CD4-positive, alpha-beta memory T cell (primary cell): Measurements from ENCODE around the gene ZNF154. TPM values are rescaled to one million over a fixed set of nuclear protein-coding genes. Genes with fewer than 3 reads are reported as not detected.

Source experiments
- CTCF ChIA-PET: fragments of 350-600 bp; sonication (Branson Sonifier 250); formaldehyde crosslinking; loops from one replicate; lab custom pipeline; 2021; ENCODE audit warnings: inconsistent platforms; ENCODE audit not compliant: partially characterized antibody; lab: Charles Lee
- POLR2A ChIA-PET: fragments of 350-600 bp; sonication (Branson Sonifier 250); formaldehyde crosslinking; loops from one replicate; lab custom pipeline; 2021; ENCODE audit not compliant: partially characterized antibody; lab: Charles Lee
- DNase-seq, 5 donors: peaks; one replicate each; pipeline versions ENCODE4 v3.0.0 to v3.0.0-alpha.2; 2020 to 2022; ENCODE audit warnings: mixed read lengths in 1 of 5
- H3K27ac ChIP-seq: one replicate; pipeline ENCODE4 v1.7.0; 2013; ENCODE audit warnings: low read depth, low read length
- H3K27me3 ChIP-seq: 2 replicates; pipeline ENCODE4 v1.7.0; 2013; ENCODE audit warnings: mild to moderate bottlenecking, low read length, moderate library complexity; ENCODE audit not compliant: insufficient read depth
- H3K36me3 ChIP-seq: 2 replicates; pipeline ENCODE4 v1.7.0; 2013; ENCODE audit warnings: mild to moderate bottlenecking, low read length, moderate library complexity; ENCODE audit not compliant: insufficient read depth
- H3K4me1 ChIP-seq: 2 replicates; pipeline ENCODE4 v1.7.0; 2013; ENCODE audit warnings: mild to moderate bottlenecking, low read length, moderate library complexity; ENCODE audit not compliant: insufficient read depth
- H3K4me3 ChIP-seq, 2 donors: one replicate each; pipeline ENCODE4 v1.7.0; 2013; ENCODE audit warnings: low read length in 2 of 2, mild to moderate bottlenecking in 1 of 2
- H3K9me3 ChIP-seq, 2 donors: one replicate each; pipeline ENCODE4 v1.7.0; 2013; ENCODE audit warnings: low read length in 2 of 2, control low read depth in 1 of 2; ENCODE audit not compliant: control insufficient read depth in 1 of 2
- H3K27ac Mint-ChIP-seq, 7 donors: one replicate each; pipeline ENCODE4 v1.8.0; 2020 to 2021; ENCODE audit warnings: mixed read lengths in 7 of 7, mild to moderate bottlenecking in 6 of 7, inconsistent platforms in 3 of 7, moderate library complexity in 3 of 7
- H3K27me3 Mint-ChIP-seq, 2 donors: one replicate each; pipeline ENCODE4 v1.8.0; 2020 to 2021; ENCODE audit warnings: mixed read lengths in 2 of 2
- H3K36me3 Mint-ChIP-seq, 2 donors: one replicate each; pipeline ENCODE4 v1.8.0; 2020 to 2021; ENCODE audit warnings: mixed read lengths in 2 of 2, inconsistent platforms in 1 of 2, mild to moderate bottlenecking in 1 of 2
- H3K4me1 Mint-ChIP-seq, 4 donors: one replicate each; pipeline ENCODE4 v1.8.0; 2020 to 2021; ENCODE audit warnings: mixed read lengths in 4 of 4, mild to moderate bottlenecking in 1 of 4
- H3K4me3 Mint-ChIP-seq, 8 donors: one replicate each; pipeline ENCODE4 v1.8.0; 2020 to 2021; ENCODE audit warnings: mixed read lengths in 8 of 8, mild to moderate bottlenecking in 7 of 8, moderate library complexity in 6 of 8, inconsistent platforms in 3 of 8
- H3K9me3 Mint-ChIP-seq, 8 donors: one replicate each; pipeline ENCODE4 v1.8.0; 2020 to 2021; ENCODE audit warnings: mixed read lengths in 8 of 8, mild to moderate bottlenecking in 5 of 8, inconsistent platforms in 3 of 8, moderate library complexity in 1 of 8
- intact Hi-C: fragments of 100-400 bp; cut with micrococcal nuclease; formaldehyde crosslinking; loops from one replicate; pipeline ENCODE4 v1.15.1; 2023
- polyA plus RNA-seq, 2 donors: library from polyadenylated mRNA; unstranded; fragments of 300-500 nt; fragmentation: Illumina TruSeq; gene quantifications; one replicate each; pipeline ENCODE4 v1.2.3, GENCODE V29; 2021
- total RNA-seq, 2 experiments: library from RNA; stranded (reverse); gene quantifications; one replicate each; pipeline ENCODE4 v1.2.3, GENCODE V29; 2021

ZNF154 gene
- total and polyA plus RNA-seq, 4 experiments from 2014 or later = 2.4 to 7.2 (median 6.7) TPM; not detected in 1

DNA sequence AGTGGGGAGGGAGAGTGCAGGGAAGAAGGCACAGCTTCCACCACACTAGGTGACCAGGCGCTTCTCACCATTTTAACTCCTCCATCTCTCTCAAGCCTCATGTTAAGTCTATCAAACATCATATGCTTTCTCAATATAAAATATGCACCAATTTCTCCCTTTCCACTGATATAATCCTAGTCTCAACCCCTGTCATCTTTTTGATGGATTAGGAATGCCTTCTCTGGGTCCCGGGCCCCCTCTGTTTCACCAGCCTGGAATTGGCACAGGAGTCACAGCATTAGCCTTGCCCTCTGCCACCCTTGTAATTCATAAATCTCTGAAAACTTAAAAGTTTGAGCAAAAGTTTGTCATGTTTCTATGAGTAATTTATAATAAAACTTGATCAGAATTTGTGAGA, 40.4 kb downstream of the ZNF154 start, which contains the start of gene ZSCAN4:
Gene ZSCAN4, plus strand, starts transcription at position 301 of the 400 bp plus-strand sequence. CDS start 7,211 bp downstream, outside the sequence.
- H3K27me3 ChIP-seq = no peaks in the 10 kb centered on the region
- peaks cover 0 to 5% (median under 1%) of the 10 kb centered on the region in 4 donors for H3K4me1 Mint-ChIP-seq
- CTCF ChIA-PET = no interaction called here
- DNase-seq = no peak
- H3K9me3 Mint-ChIP-seq = peaks cover 0 to 28% (median 4%) of the 10 kb centered on the region in 8 donors
- peaks cover 18% of the 10 kb centered on the region in 2 donors for H3K27me3 Mint-ChIP-seq
- H3K27ac Mint-ChIP-seq = peak within 1 kb of the TSS in 1 of 7 donors; percentile 66
- peaks cover 12% of the 10 kb centered on the region for H3K4me1 ChIP-seq
- POLR2A ChIA-PET = no interaction called here
- no peaks in the 10 kb centered on the region for H3K36me3 ChIP-seq
- no peak within 1 kb of the TSS for H3K27ac ChIP-seq
- H3K4me3 ChIP-seq = no peak within 1 kb of the TSS
- peak within 1 kb of the TSS in 1 of 8 donors; percentile 15 for H3K4me3 Mint-ChIP-seq
- peaks cover 0 to 3% of the 10 kb centered on the region in 2 donors for H3K36me3 Mint-ChIP-seq
- no peaks in the 10 kb centered on the region for H3K9me3 ChIP-seq
- intact Hi-C loops = no loop called here

DNA sequence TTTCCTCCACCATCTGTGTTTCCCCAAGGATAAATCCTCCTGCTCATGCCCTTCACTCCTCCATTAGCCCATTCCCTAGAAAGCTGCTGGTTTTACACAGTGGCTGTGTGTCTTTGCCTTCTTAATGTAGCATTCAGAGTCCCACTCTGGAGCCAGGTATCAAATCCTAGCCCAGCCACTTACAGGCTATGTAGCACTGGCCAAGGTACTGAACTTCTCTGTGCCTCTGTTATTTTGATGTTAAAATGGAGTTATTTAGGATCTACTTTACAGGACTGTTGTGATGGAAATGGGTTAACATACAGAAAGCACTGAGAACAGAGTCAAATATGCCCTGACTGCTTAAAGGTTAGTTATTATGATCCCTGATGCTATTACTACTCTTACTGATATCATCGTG, 41.8 kb downstream of the ZNF154 start:
- Mint-ChIP-seq H3K27me3 (peaks cover 18% of the 10 kb centered on the region in 2 donors), H3K27ac (no peak overlapping the region), H3K36me3 (peaks cover 0 to under 1% of the 10 kb centered on the region in 2 donors), H3K9me3 (peaks cover 0 to 23% (median 4%) of the 10 kb centered on the region in 8 donors), H3K4me3 (no peak overlapping the region), H3K4me1 (peaks cover 0 to 5% (median under 1%) of the 10 kb centered on the region in 4 donors)
- no peaks in the 10 kb centered on the region for H3K9me3 ChIP-seq
- H3K4me1 ChIP-seq = peaks cover 12% of the 10 kb centered on the region
- intact Hi-C loops = no loop called here
- no peak for DNase-seq
- H3K36me3 ChIP-seq = no peaks in the 10 kb centered on the region
- H3K27me3 ChIP-seq = peaks cover 3% of the 10 kb centered on the region
- H3K27ac ChIP-seq = no peak overlapping the region
- POLR2A ChIA-PET = no interaction called here
- CTCF ChIA-PET = no interaction called here
- no peak overlapping the region for H3K4me3 ChIP-seq

DNA sequence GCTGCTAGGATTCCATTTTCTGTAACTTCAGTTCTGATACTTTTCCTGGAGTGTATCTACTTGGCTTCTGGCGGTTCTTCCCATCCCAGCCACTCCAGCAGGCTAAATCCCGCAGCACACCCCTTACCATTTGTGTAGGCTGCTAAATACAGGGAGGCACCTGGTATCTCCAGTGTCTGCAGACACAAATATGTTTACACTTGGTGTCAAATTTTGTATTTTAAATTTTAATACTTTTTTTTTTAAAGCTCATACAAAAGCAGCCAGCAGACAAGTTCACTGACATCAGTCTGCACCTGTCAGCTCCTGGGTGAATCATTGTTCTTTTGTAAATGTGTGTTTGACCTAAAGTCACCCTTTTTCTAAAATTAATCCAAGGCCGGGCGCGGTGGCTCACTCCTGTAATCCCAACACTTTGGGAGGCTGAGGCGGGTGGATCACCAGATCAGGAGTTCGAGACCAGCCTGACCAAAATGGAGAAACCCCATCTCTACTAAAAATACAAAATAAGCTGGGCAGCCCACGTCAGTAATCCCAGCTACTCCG, 43.7 kb downstream of the ZNF154 start:
- Mint-ChIP-seq H3K27ac (no peak overlapping the region), H3K36me3 (no peaks in the 10 kb centered on the region), H3K27me3 (peaks cover 19 to 22% of the 10 kb centered on the region in 2 donors), H3K4me1 (peaks cover 0 to 5% (median under 1%) of the 10 kb centered on the region in 4 donors), H3K9me3 (peaks cover 0 to 18% (median 4%) of the 10 kb centered on the region in 8 donors), H3K4me3 (peak overlapping the region in 5 of 8 donors; percentile 20 to 76 (median 50))
- Histone ChIP-seq H3K36me3 (no peaks in the 10 kb centered on the region), H3K4me1 (peaks cover 12% of the 10 kb centered on the region), H3K27me3 (peaks cover 3% of the 10 kb centered on the region), H3K9me3 (no peaks in the 10 kb centered on the region), H3K27ac (no peak overlapping the region), H3K4me3 (no peak overlapping the region)
- DNase-seq = no peak
- ChIA-PET POLR2A (interaction anchor here (1.0 to 1.4 kb wide), 2 partner anchors 10 to 16 kb away, joined by 3 to 4 read pairs; partner anchors contain the start of gene ZNF551), CTCF (no interaction called here)
- intact Hi-C loops = no loop called here

DNA sequence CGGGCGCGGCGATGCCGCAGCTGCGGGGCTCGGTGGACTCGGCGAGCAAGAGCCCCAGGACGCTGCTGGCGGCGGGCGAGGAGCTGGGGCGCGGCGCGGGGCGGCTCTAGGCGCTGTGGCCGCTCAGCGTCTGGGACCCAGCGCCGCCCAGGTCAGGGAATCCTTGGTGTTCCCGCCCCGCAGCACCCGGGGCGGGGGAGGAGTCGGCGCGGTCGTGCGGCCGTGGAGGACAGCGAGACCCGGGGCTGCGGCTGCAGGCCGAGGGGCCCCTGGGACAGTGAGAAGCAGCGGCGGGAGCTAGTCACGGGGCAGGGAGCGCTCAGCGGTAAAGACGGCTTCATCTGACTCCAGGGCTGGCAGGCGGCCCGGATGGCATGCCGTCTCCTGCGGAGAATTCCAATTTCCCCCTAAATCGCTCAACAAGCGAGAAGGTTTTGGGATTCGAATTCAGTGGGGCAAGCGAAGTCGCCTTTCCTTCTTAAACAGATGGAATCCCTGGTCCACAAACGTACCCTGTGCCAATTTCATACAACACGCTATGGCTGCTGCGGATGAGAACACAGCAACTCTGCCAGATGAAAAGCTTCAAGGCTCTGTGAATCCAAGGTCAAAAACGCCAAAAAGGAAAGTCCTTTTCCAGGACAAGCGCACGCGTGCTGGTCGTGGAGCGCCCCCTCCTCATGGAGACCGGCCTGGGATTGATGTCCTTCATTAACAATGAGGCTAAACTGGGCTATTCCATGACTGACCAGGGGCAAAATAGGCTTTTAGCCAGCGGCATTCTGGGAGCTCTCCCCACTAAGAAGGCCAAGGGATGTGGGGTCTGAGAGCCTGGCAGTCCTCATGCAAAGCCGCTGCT, 44.5 kb downstream of the ZNF154 start:
- H3K9me3 Mint-ChIP-seq = peaks cover 0 to 18% (median 6%) of the 10 kb centered on the region in 8 donors
- H3K27me3 Mint-ChIP-seq = peaks cover 23 to 25% of the 10 kb centered on the region in 2 donors
- peak in 3 of 5 donors; percentile 6 to 10 (median 8) for DNase-seq
- ChIA-PET POLR2A (interaction anchor here (0.6 to 1.5 kb wide), 4 partner anchors 9 to 31 kb away, joined by 3 to 4 read pairs (median 3); partner anchors contain the start of genes ZNF211 and ZNF551), CTCF (no interaction called here)
- H3K27ac Mint-ChIP-seq = no peak overlapping the region
- Histone ChIP-seq H3K9me3 (no peaks in the 10 kb centered on the region), H3K27ac (no peak overlapping the region), H3K36me3 (no peaks in the 10 kb centered on the region), H3K4me3 (no peak overlapping the region), H3K4me1 (peaks cover 12% of the 10 kb centered on the region), H3K27me3 (peaks cover 3% of the 10 kb centered on the region)
- peak overlapping the region; percentile 47 to 76 (median 69) for H3K4me3 Mint-ChIP-seq
- intact Hi-C loops = no loop called here
- no peaks in the 10 kb centered on the region for H3K36me3 Mint-ChIP-seq
- peaks cover 0 to 5% (median under 1%) of the 10 kb centered on the region in 4 donors for H3K4me1 Mint-ChIP-seq

DNA sequence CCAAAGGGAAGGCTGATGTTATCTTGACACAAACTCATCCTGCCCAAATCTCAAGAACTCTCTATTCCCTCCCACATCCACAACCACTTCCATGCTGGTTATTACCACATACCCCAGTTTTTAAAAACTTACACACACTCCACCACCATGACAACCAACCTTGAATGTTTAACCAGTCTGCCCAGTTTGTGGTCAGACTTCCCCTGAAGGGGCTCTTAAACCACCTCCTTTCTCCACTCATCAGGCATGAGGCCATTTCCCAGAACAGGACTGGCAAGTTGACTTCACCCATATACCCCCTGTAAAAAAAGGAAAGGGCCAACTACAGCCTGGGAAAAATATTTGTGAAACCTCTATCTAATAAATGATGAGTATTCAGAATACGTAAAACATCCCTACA, 52.7 kb downstream of the ZNF154 start:
- H3K9me3 Mint-ChIP-seq = peaks cover 15 to 66% (median 49%) of the 10 kb centered on the region in 8 donors

DNA sequence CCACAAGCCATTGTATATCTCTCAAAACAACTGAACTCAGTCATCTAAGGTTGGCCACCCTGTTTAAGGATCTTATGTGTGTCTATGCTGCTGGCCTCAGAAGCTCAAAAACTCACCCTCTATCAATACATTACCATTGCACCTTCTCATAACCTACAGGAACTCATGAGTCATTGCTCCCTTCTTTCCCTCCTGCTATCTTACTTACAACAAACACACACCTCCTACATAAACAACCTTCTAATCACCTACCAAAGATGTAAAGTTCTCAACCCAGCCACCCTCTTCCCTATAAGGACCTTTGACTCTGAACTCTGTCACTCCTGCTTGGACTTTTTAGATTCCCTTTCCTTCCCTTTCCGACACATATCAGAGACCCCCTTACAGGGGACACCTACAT, 53.6 kb downstream of the ZNF154 start:
- Mint-ChIP-seq H3K4me1 (peaks cover 5 to 11% (median 8%) of the 10 kb centered on the region in 4 donors), H3K27me3 (peaks cover 18 to 29% of the 10 kb centered on the region in 2 donors), H3K9me3 (peaks cover 16 to 65% (median 53%) of the 10 kb centered on the region in 8 donors), H3K36me3 (peaks cover 16 to 25% of the 10 kb centered on the region in 2 donors), H3K4me3 (no peak overlapping the region), H3K27ac (peak overlapping the region in 1 of 7 donors; percentile 6)
- Histone ChIP-seq H3K4me3 (no peak overlapping the region), H3K27ac (no peak overlapping the region), H3K4me1 (no peaks in the 10 kb centered on the region), H3K36me3 (no peaks in the 10 kb centered on the region), H3K27me3 (no peaks in the 10 kb centered on the region), H3K9me3 (no peaks in the 10 kb centered on the region)
- intact Hi-C loops = no loop called here
- no peak for DNase-seq
- ChIA-PET POLR2A (interaction anchor here (0.6 kb wide), 1 partner anchor 9 kb away, joined by 3 read pairs; no protein-coding TSS in a partner anchor), CTCF (no interaction called here)

More for the DNA sequence above, 52.7 kb downstream of the ZNF154 start:
- ChIA-PET POLR2A (no interaction called here), CTCF (no interaction called here)
- intact Hi-C loops = no loop called here
- Histone ChIP-seq H3K36me3 (no peaks in the 10 kb centered on the region), H3K27me3 (no peaks in the 10 kb centered on the region), H3K9me3 (no peaks in the 10 kb centered on the region), H3K4me3 (no peak overlapping the region), H3K27ac (no peak overlapping the region), H3K4me1 (no peaks in the 10 kb centered on the region)
- H3K27me3 Mint-ChIP-seq = peaks cover 21 to 36% of the 10 kb centered on the region in 2 donors
- H3K36me3 Mint-ChIP-seq = peaks cover 15 to 23% of the 10 kb centered on the region in 2 donors
- H3K4me3 Mint-ChIP-seq = no peak overlapping the region
- peaks cover 3 to 8% (median 6%) of the 10 kb centered on the region in 4 donors for H3K4me1 Mint-ChIP-seq
- DNase-seq = no peak
- H3K27ac Mint-ChIP-seq = no peak overlapping the region

DNA sequence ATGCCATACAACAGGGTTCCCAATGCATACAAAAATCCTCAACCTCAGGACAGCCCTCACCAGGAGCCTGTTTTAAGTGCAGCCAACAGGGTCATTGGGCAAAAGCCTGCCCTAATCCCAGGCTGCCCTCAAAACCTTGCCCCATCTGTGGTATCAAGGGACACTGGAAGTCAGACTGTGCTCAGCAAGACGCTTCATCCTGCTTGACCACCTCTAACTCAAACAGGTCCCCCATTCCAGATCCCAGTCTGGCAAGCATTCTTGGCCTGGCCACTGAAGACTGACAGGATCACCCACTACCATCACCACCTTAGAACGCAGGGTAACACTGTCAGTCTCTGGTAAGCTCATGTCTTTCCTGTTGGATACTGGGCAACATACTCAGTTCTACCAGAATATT, 55.3 kb downstream of the ZNF154 start:
- Mint-ChIP-seq H3K27me3 (peaks cover 14 to 22% of the 10 kb centered on the region in 2 donors), H3K4me3 (no peak overlapping the region), H3K9me3 (peaks cover 18 to 74% (median 59%) of the 10 kb centered on the region in 8 donors), H3K27ac (no peak overlapping the region), H3K36me3 (peaks cover 16 to 28% of the 10 kb centered on the region in 2 donors), H3K4me1 (peaks cover 5 to 11% (median 8%) of the 10 kb centered on the region in 4 donors)
- CTCF ChIA-PET = no interaction called here
- no peaks in the 10 kb centered on the region for H3K9me3 ChIP-seq
- no peak for DNase-seq
- no peaks in the 10 kb centered on the region for H3K36me3 ChIP-seq
- no peaks in the 10 kb centered on the region for H3K4me1 ChIP-seq
- H3K27me3 ChIP-seq = no peaks in the 10 kb centered on the region
- no peak overlapping the region for H3K4me3 ChIP-seq
- POLR2A ChIA-PET = no interaction called here
- H3K27ac ChIP-seq = no peak overlapping the region
- intact Hi-C loops = no loop called here
